NCI-H1092 treated with DMSO at 0.1 percent for 48 hours (cell line): Measurements from ENCODE around the gene NDUFAF7.
"Not testable (repeated sequence)": the region's sequence is repeated elsewhere in the genome, so short reads cannot be mapped to it uniquely, and the experiment has no call there.

Source experiments
- DNase-seq: peaks from one replicate; lab custom pipeline; 2025; lab: John Stamatoyannopoulos, UW

Gene NDUFAF7

DNA sequence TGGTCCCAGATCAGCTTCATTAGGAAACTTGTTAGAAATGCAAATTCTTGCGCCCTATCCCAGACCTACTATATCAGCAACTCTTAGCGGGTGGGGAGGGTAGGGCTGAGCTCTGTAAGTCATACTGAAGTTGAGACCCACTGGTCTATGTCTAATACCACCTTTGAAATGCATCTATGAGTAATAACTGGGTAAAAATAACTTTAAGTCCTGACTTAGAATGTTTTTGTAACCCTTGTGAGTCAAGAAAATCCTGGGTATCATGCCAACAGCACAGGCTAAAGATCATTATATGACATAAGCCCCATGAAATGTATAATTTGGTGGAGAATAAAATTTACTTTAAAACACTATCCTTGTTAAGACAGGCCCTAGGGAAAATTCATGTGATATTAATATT is 51.7 kb downstream of the NDUFAF7 start:
- DNase-seq = no peak

DNA sequence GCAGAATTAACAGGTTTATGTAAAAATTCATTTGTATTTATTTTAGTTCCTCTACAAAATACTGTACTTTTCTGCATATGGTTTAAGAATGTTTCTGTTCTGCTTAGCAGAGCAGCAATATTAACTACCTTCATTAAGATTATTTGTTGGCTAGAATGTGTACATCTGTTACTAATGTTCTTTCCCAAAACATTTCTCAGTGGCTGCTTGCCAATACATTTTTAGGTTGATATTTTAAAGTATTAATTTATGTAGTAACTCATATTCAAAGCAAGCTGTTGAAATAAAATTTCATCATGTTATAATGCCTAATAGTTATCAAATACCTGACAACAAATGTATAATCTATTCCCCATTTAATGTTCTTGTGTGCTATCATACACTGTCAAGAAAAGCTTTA is 52.9 kb downstream of the NDUFAF7 start:
- DNase-seq = no peak

- DNase-seq = peak; percentile 32
Measured at GRCh38 chr2:37287966-37288365, 56.5 kb downstream of the NDUFAF7 start.

- DNase-seq = no peak
Measured at GRCh38 chr2:37291680-37292079, 60.2 kb downstream of the NDUFAF7 start.

DNA sequence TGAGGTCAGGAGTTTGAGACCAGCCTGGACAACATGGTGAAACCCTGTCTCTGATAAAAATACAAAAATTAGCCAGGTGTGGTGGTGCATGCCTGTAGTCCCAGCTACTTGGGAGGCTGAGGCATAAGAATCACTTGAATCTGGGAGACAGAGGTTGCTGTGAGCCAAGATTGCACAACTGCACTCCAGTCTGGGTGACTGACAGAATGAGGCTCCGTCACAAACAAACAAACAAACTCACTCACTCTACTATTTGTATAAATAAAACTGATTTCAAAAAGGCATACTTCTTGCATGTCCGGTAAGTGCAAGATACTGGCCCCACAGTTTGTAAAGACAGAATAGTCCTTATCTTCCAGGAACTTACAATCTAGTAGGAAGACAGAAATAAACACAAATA is 63.4 kb downstream of the NDUFAF7 start:
- DNase-seq = not testable (repeated sequence)

- DNase-seq = no peak
Measured at GRCh38 chr2:37295469-37296073, 64.1 kb downstream of the NDUFAF7 start.

DNA sequence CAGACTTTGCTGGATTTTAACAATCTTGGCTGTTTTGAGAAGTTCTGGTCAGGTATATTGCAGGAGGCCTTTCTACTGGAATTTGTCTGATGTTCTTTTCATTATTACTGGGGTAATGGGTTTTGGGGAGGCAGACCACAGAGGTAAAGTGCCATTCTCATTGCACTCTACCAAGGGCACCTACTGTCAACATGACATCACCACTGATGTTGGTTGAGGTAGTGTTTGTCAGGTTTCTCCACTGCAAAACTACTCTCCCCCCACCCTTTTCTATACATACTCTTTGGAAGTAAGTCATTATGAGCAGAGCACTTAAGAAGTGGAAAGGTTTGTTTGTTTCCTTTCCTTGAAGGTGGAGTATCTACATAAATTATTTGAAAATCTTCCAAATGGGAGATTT is 66.2 kb downstream of the NDUFAF7 start:
- no peak for DNase-seq
